Endothelial cell of umbilical vein (primary cell): ENCODE data around the gene ZFYVE28. TPM values are rescaled to one million over a fixed set of nuclear protein-coding genes. Genes with fewer than 3 reads are reported as not detected.

Experiments
- BruUV-seq: library from RNA; stranded (reverse); fragments of 400-500 nt; replicated peaks from 2 replicates; lab custom pipeline; 2021; lab: Mats Ljungman, UMichigan
- CTCF ChIA-PET: fragments of 300-600, 350-600 bp; sonication (Branson Sonifier 250); formaldehyde crosslinking; loops from one replicate; lab custom pipeline; 2021; ENCODE audit warnings: antibody characterized with exemption, inconsistent platforms; lab: Charles Lee
- POLR2A ChIA-PET: fragments of 300-600, 350-600 bp; sonication (Branson Sonifier 250); formaldehyde crosslinking; loops from one replicate; lab custom pipeline; 2021; ENCODE audit warnings: antibody characterized with exemption, inconsistent platforms; lab: Charles Lee
- DNase-seq: peaks from one replicate; pipeline ENCODE4 v3.0.0-alpha.2; 2011; ENCODE audit warnings: low read depth, low spot score
- FAIRE-seq: peaks from 2 replicates; lab custom pipeline; 2011; peaks lifted over from hg19 to GRCh38; lab: Jason Lieb, UNC
- H2AFZ ChIP-seq: 2 replicates; pipeline ENCODE4 v1.6.0; 2012; ENCODE audit warnings: low read depth, low read length, control low read depth, inconsistent platforms
- H3K27ac ChIP-seq: 2 replicates; pipeline ENCODE4 v1.5.1; 2011; ENCODE audit warnings: low read depth, mild to moderate bottlenecking, control low read depth, low read length, moderate library complexity; ENCODE audit not compliant: insufficient read depth
- H3K27me3 ChIP-seq, 2 experiments: 2 replicates each; pipeline versions ENCODE4 v1.6.0 to v1.6.1; 2011; ENCODE audit warnings: low read length in 2 of 2, mixed read lengths in 1 of 2; ENCODE audit not compliant: control insufficient read depth in 2 of 2, insufficient read depth in 2 of 2
- H3K36me3 ChIP-seq, 2 experiments: 2 replicates in 1 of 2; 3 replicates in 1 of 2; pipeline ENCODE4 v1.5.1; 2011; ENCODE audit warnings: low read length in 2 of 2, mild to moderate bottlenecking in 1 of 2, moderate library complexity in 1 of 2; ENCODE audit not compliant: control insufficient read depth in 2 of 2, insufficient read depth in 2 of 2; ENCODE audit errors: extremely low read depth in 1 of 2
- H3K4me1 ChIP-seq: 3 replicates; pipeline ENCODE4 v1.5.1; 2011; ENCODE audit warnings: mild to moderate bottlenecking, low read length; ENCODE audit not compliant: control insufficient read depth, insufficient read depth; ENCODE audit errors: extremely low read depth
- H3K4me2 ChIP-seq: 2 replicates; pipeline ENCODE4 v1.6.1; 2011; ENCODE audit warnings: low read length, control low read depth, mixed read lengths; ENCODE audit not compliant: insufficient read depth
- H3K4me3 ChIP-seq, 3 experiments: fragments of 200-600 bp in 1 of 3; sonication (generic), shearing (Covaris generic) in 1 of 3; replicated peaks in 1 of 3; 2 replicates each; pipeline ENCODE4 v1.5.1; 2011 to 2016; ENCODE audit warnings: control low read depth in 3 of 3, low read length in 3 of 3, mild to moderate bottlenecking in 2 of 3, inconsistent platforms in 1 of 3, low read depth in 1 of 3, moderate library complexity in 1 of 3; ENCODE audit not compliant: insufficient read depth in 1 of 3
- H3K79me2 ChIP-seq: 2 replicates; pipeline ENCODE4 v1.6.0; 2012; ENCODE audit warnings: low read length, inconsistent platforms; ENCODE audit not compliant: control insufficient read depth, insufficient read depth
- H3K9ac ChIP-seq: replicated peaks from 2 replicates; pipeline ENCODE3; 2011; ENCODE audit warnings: low read length, control low read depth; ENCODE audit not compliant: insufficient read depth; ENCODE audit errors: extremely low read depth
- H3K9me1 ChIP-seq: replicated peaks from 3 replicates; pipeline ENCODE4 v1.6.0; 2011; ENCODE audit warnings: mild to moderate bottlenecking, low read length; ENCODE audit not compliant: control insufficient read depth, insufficient read depth; ENCODE audit errors: extremely low read depth
- H3K9me3 ChIP-seq: replicated peaks from 2 replicates; pipeline ENCODE4 v1.5.1; 2012; ENCODE audit warnings: low read length, inconsistent platforms; ENCODE audit not compliant: control insufficient read depth, insufficient read depth
- H4K20me1 ChIP-seq: replicated peaks from 2 replicates; pipeline ENCODE3; 2011; ENCODE audit warnings: mild to moderate bottlenecking, low read length; ENCODE audit not compliant: control insufficient read depth, insufficient read depth; ENCODE audit errors: extremely low read depth
- CTCF ChIP-seq, 2 donors: IDR thresholded peaks; 1 replicate in 1 of 2; 2 replicates in 1 of 2; pipeline ENCODE4 v1.5.1; 2011; ENCODE audit warnings: low read length in 2 of 2, mild to moderate bottlenecking in 2 of 2, moderate library complexity in 2 of 2, control low read depth in 1 of 2, inconsistent platforms in 1 of 2, low read depth in 1 of 2; ENCODE audit not compliant: insufficient read depth in 1 of 2; ENCODE audit errors: extremely low read depth in 1 of 2
- GATA2 ChIP-seq: IDR thresholded peaks from 2 replicates; pipeline ENCODE4 v1.7.0; 2011; ENCODE audit warnings: low read depth, mild to moderate bottlenecking, moderate library complexity, mixed read lengths, low read length; ENCODE audit not compliant: insufficient read length, insufficient read depth
- MAX ChIP-seq: IDR thresholded peaks from 2 replicates; pipeline ENCODE4 v1.6.1; 2011; ENCODE audit not compliant: insufficient read depth, insufficient read length
- MYC ChIP-seq: IDR thresholded peaks from one replicate; pipeline ENCODE4 v1.6.1; 2011; ENCODE audit warnings: mild to moderate bottlenecking, low read depth, low read length
- dilution Hi-C: fragments of 300-500 bp; cut with MboI; formaldehyde crosslinking; loops from one replicate; pipeline ENCODE4 v1.15.0; 2019; ENCODE audit warnings: low sequenced_read_pairs; ENCODE audit not compliant: extremely low pct_ligation_motif_present
- intact Hi-C: fragments of 100-400 bp; cut with micrococcal nuclease; formaldehyde crosslinking; loops from one replicate; pipeline ENCODE4 v1.10.0; 2022
- polyA plus RNA-seq, 4 experiments: library from polyadenylated mRNA; depleted of rRNA in 3 of 4; stranded (reverse) in 3 of 4; unstranded in 1 of 4; fragments of >200 nt; gene quantifications; 2 replicates each; pipeline versions ENCODE4 v1.2.1 to v1.2.3, GENCODE V29; 2011 to 2012; ENCODE audit warnings: missing spikeins in 1 of 4
- total RNA-seq: library from RNA; stranded (reverse); gene quantifications from 2 replicates; pipeline ENCODE4 v1.2.3, GENCODE V29; 2021

Gene ZFYVE28
- total and polyA plus RNA-seq, 2 donors (not counting 3 experiments of a cell fraction or from before 2014, with no cell fraction given) = 5.8 to 7.1 TPM

- Histone ChIP-seq H3K4me1 (no peaks in the 10 kb centered on the region), H3K9me1 (no peaks in the 10 kb centered on the region), H4K20me1 (no peaks in the 10 kb centered on the region), H3K27me3 (no peaks in the 10 kb centered on the region), H3K27ac (no peak overlapping the region), H3K9ac (no peak overlapping the region), H3K36me3 (no peaks in the 10 kb centered on the region), H3K79me2 (no peaks in the 10 kb centered on the region), H2AFZ (no peak overlapping the region), H3K9me3 (no peaks in the 10 kb centered on the region), H3K4me3 (no peak overlapping the region), H3K4me2 (no peak overlapping the region)
- dilution Hi-C loops (no loop called here), intact Hi-C loops (no loop called here)
- CTCF ChIA-PET = interaction anchor here (0.6 to 9.8 kb wide), 6 partner anchors 8 to 432 kb away, joined by 3 to 149 read pairs (median 7); no protein-coding TSS in a partner anchor
- BruUV-seq = no TSS peak
- DNase-seq (no peak), FAIRE-seq (no peak)
- POLR2A ChIA-PET = interaction anchor here (0.6 kb wide), 1 partner anchor 20 kb away, joined by 3 read pairs; no protein-coding TSS in a partner anchor
- TF ChIP-seq CTCF (IDR thresholded peaks at IDR 0.05; ENCODE audit: extremely low read depth in 1 of 2, insufficient read depth in 1 of 2, low read depth in 1 of 2, low read length in 2 of 2) (no peak), GATA2 (no peak), MAX (no peak), MYC (no peak)
Observed at GRCh38 chr4:2443061-2443730, 24.8 kb upstream of the ZFYVE28 start.
